Tibial artery (tissue), 4 donors: ENCODE measurements around the gene ZNF280D.

Source experiments
- DNase-seq, 2 donors: peaks; one replicate each; pipeline ENCODE4 v3.0.0-alpha.2; 2019
- H3K27ac ChIP-seq, 2 donors: fragments of 200-600 bp; sonication (generic) in 1 of 2; 1 replicate in 1 of 2; 2 replicates in 1 of 2; pipeline ENCODE4 v1.5.1; 2018 to 2019; ENCODE audit warnings: mild to moderate bottlenecking in 1 of 2
- H3K27me3 ChIP-seq, 2 donors: fragments of 200-600 bp; sonication (generic) in 1 of 2; one replicate each; pipeline versions ENCODE4 v1.5.1 to v1.6.0; 2016 to 2019
- H3K36me3 ChIP-seq, 3 donors: fragments of 200-600 bp; sonication (generic) in 2 of 3; one replicate each; pipeline ENCODE4 v1.5.1; 2016 to 2019; ENCODE audit warnings: mild to moderate bottlenecking in 2 of 3
- H3K4me1 ChIP-seq, 4 donors: fragments of 200-600 bp; sonication (generic) in 2 of 4; 1 replicate in 3 of 4; 2 replicates in 1 of 4; pipeline ENCODE4 v1.5.1; 2016 to 2019
- H3K4me3 ChIP-seq, 2 donors: fragments of 200-600 bp; sonication (generic) in 1 of 2; 1 replicate in 1 of 2; 2 replicates in 1 of 2; pipeline ENCODE4 v1.5.1; 2018 to 2019; ENCODE audit warnings: mild to moderate bottlenecking in 2 of 2
- H3K9me3 ChIP-seq, 3 donors: fragments of 200-600 bp; sonication (generic) in 1 of 3; one replicate each; pipeline ENCODE4 v1.5.1; 2016 to 2019
- CTCF ChIP-seq, 2 experiments: fragments of 200-600 bp in 1 of 2; fragments of 450-650 bp in 1 of 2; IDR thresholded peaks; one replicate each; pipeline ENCODE4 v1.5.1; 2017 to 2019; ENCODE audit warnings: antibody characterized with exemption in 2 of 2, mild to moderate bottlenecking in 1 of 2, moderate library complexity in 1 of 2
- intact Hi-C: fragments of 100-400 bp; cut with DNase I; formaldehyde crosslinking; loops from one replicate; pipeline ENCODE4 v1.15.0; 2023; ENCODE audit warnings: low total_unique reads

ZNF280D gene

GRCh38 chr15:56744701-56745683 is 11.7 kb upstream of the ZNF280D start:
- no peaks in the 10 kb centered on the region for H3K9me3 ChIP-seq
- H3K4me1 ChIP-seq: peaks cover 0 to 15% (median 4%) of the 10 kb centered on the region in 4 donors
- no peaks in the 10 kb centered on the region for H3K36me3 ChIP-seq
- no peak overlapping the region for H3K27ac ChIP-seq
- intact Hi-C loops: no loop called here
- no peak overlapping the region for H3K4me3 ChIP-seq
- DNase-seq: no peak
- H3K27me3 ChIP-seq: no peaks in the 10 kb centered on the region
- TF ChIP-seq CTCF (IDR thresholded peaks at IDR 0.05): no peak

GRCh38 chr15:56741541-56741940 is 8.2 kb upstream of the ZNF280D start:
- H3K27ac ChIP-seq: no peak overlapping the region
- no peak overlapping the region for H3K4me3 ChIP-seq
- DNase-seq: no peak
- no peaks in the 10 kb centered on the region for H3K27me3 ChIP-seq
- H3K4me1 ChIP-seq: peaks cover 0 to 4% (median 2%) of the 10 kb centered on the region in 4 donors
- intact Hi-C loops: no loop called here
- no peaks in the 10 kb centered on the region for H3K36me3 ChIP-seq
- H3K9me3 ChIP-seq: no peaks in the 10 kb centered on the region
- no peak for TF ChIP-seq CTCF (IDR thresholded peaks at IDR 0.05)

- intact Hi-C loops: no loop called here
These were observed 6.8 kb upstream of the ZNF280D start for GRCh38 chr15:56739964-56740640.

GRCh38 chr15:56739474-56739873 is 6.2 kb upstream of the ZNF280D start:
- no peaks in the 10 kb centered on the region for H3K9me3 ChIP-seq
- intact Hi-C loops: no loop called here
- TF ChIP-seq CTCF (IDR thresholded peaks at IDR 0.05): no peak
- H3K27me3 ChIP-seq: no peaks in the 10 kb centered on the region
- no peak overlapping the region for H3K4me3 ChIP-seq
- no peak for DNase-seq
- no peak overlapping the region for H3K27ac ChIP-seq
- no peaks in the 10 kb centered on the region for H3K36me3 ChIP-seq
- H3K4me1 ChIP-seq: peaks cover 0 to 4% (median 0%) of the 10 kb centered on the region in 4 donors

More at GRCh38 chr15:56739964-56740640, 6.8 kb upstream of the ZNF280D start:
- TF ChIP-seq CTCF (IDR thresholded peaks at IDR 0.05): no peak
- Histone ChIP-seq H3K4me1 (peaks cover 0 to 4% (median 0%) of the 10 kb centered on the region in 4 donors), H3K4me3 (no peak overlapping the region), H3K27me3 (no peaks in the 10 kb centered on the region), H3K9me3 (no peaks in the 10 kb centered on the region), H3K36me3 (no peaks in the 10 kb centered on the region), H3K27ac (no peak overlapping the region)
- no peak for DNase-seq

- Histone ChIP-seq H3K27me3 (no peaks in the 10 kb centered on the region), H3K27ac (no peak overlapping the region), H3K4me3 (no peak overlapping the region), H3K9me3 (no peaks in the 10 kb centered on the region), H3K36me3 (no peaks in the 10 kb centered on the region), H3K4me1 (peaks cover 0 to 7% (median 2%) of the 10 kb centered on the region in 4 donors)
- no peak for TF ChIP-seq CTCF (IDR thresholded peaks at IDR 0.05)
- intact Hi-C loops: no loop called here
- DNase-seq: no peak
These were observed 4.5 kb upstream of the ZNF280D start for GRCh38 chr15:56737791-56738190.
